ENCODE results near the gene PRDX4.
A peak's percentile ranks its signal among the peaks of the same experiment; 100 is the strongest.
"Not testable (repeated sequence)": the region's sequence is repeated elsewhere in the genome, so short reads cannot be mapped to it uniquely, and the experiment has no call there.

The PRDX4 gene

GRCh38 chrX:23667239-23668177 is at the start of gene PRDX4:
Gene PRDX4 (plus strand): TSS chrX:23667493. CDS start chrX:23667571, 78 bp downstream.
- peak; percentile 69 to 70 for DNase-seq (ENCODE audit: low read depth in 2 of 2)

- DNase-seq (ENCODE audit: low read depth in 2 of 2), result no peak
Observed at GRCh38 chrX:23621621-23622265, 45.5 kb upstream of the PRDX4 start.

- DNase-seq (ENCODE audit: low read depth in 2 of 2), result no peak
Observed at GRCh38 chrX:23623797-23624196, 43.5 kb upstream of the PRDX4 start.

- DNase-seq (ENCODE audit: low read depth in 2 of 2), result no peak
Observed at GRCh38 chrX:23626651-23627050, 40.6 kb upstream of the PRDX4 start.

GRCh38 chrX:23628131-23628530 is 39.2 kb upstream of the PRDX4 start:
- DNase-seq (ENCODE audit: low read depth in 2 of 2), result no peak

GRCh38 chrX:23631136-23631535 is 36.2 kb upstream of the PRDX4 start:
- DNase-seq (ENCODE audit: low read depth in 2 of 2), result no peak

GRCh38 chrX:23633834-23634580 is 33.3 kb upstream of the PRDX4 start:
- no peak for DNase-seq (ENCODE audit: low read depth in 2 of 2)

GRCh38 chrX:23637187-23637586 is 30.1 kb upstream of the PRDX4 start:
- peak in 1 of 2 donors; percentile 34 for DNase-seq (ENCODE audit: low read depth in 2 of 2)

GRCh38 chrX:23643020-23643419 is 24.3 kb upstream of the PRDX4 start:
- DNase-seq (ENCODE audit: low read depth in 2 of 2), result no peak

- no peak for DNase-seq (ENCODE audit: low read depth in 2 of 2)
Observed at GRCh38 chrX:23644744-23645143, 22.5 kb upstream of the PRDX4 start.

GRCh38 chrX:23656091-23656490 is 11.2 kb upstream of the PRDX4 start:
- DNase-seq (ENCODE audit: low read depth in 2 of 2), result no peak

GRCh38 chrX:23656684-23657083 is 10.6 kb upstream of the PRDX4 start:
- no peak for DNase-seq (ENCODE audit: low read depth in 2 of 2)

- no peak for DNase-seq (ENCODE audit: low read depth in 2 of 2)
Observed at GRCh38 chrX:23659339-23659738, 8.0 kb upstream of the PRDX4 start.

GRCh38 chrX:23660083-23660765 is 7.1 kb upstream of the PRDX4 start:
- not testable (repeated sequence) for DNase-seq (ENCODE audit: low read depth in 2 of 2)

GRCh38 chrX:23660766-23661132 is 6.5 kb upstream of the PRDX4 start:
- DNase-seq (ENCODE audit: low read depth in 2 of 2), result no peak

GRCh38 chrX:23661671-23662070 is 5.6 kb upstream of the PRDX4 start:
- no peak for DNase-seq (ENCODE audit: low read depth in 2 of 2)

GRCh38 chrX:23662187-23662586 is 5.1 kb upstream of the PRDX4 start:
- no peak for DNase-seq (ENCODE audit: low read depth in 2 of 2)

GRCh38 chrX:23662853-23663252 is 4.4 kb upstream of the PRDX4 start:
- DNase-seq (ENCODE audit: low read depth in 2 of 2), result no peak

GRCh38 chrX:23664496-23664895 is 2.8 kb upstream of the PRDX4 start:
- DNase-seq (ENCODE audit: low read depth in 2 of 2), result no peak

- DNase-seq (ENCODE audit: low read depth in 2 of 2), result no peak
Observed at GRCh38 chrX:23666282-23666681, 1.0 kb upstream of the PRDX4 start.

- DNase-seq (ENCODE audit: low read depth in 2 of 2), result no peak
Observed at GRCh38 chrX:23668335-23668734, 1.0 kb downstream of the PRDX4 start.

GRCh38 chrX:23670528-23670927 is 3.2 kb downstream of the PRDX4 start:
- no peak for DNase-seq (ENCODE audit: low read depth in 2 of 2)

Measured in stimulated activated CD8-positive, alpha-beta memory T cell treated with anti-CD3 and anti-CD28 coated beads, Interleukin-15, amount 100 ng/mL, for 48 hours (primary cell).